Breast epithelium (tissue), 4 donors: ENCODE measurements around the gene GANAB. TPM values are rescaled to one million over a fixed set of nuclear protein-coding genes. Genes with fewer than 3 reads are reported as not detected.

Experiments used
- DNase-seq, 2 donors: peaks; one replicate each; pipeline ENCODE4 v3.0.0-alpha.2; 2019; ENCODE audit warnings: low spot score in 2 of 2
- H3K27ac ChIP-seq, 2 donors: fragments of 200-600 bp; sonication (generic) in 1 of 2; one replicate each; pipeline ENCODE4 v1.5.1; 2016 to 2019; ENCODE audit warnings: mild to moderate bottlenecking in 1 of 2
- H3K27me3 ChIP-seq, 2 donors: fragments of 200-600 bp; sonication (generic) in 1 of 2; one replicate each; pipeline versions ENCODE4 v1.5.1 to v1.6.0; 2017 to 2019; ENCODE audit warnings: control low read depth in 1 of 2, mild to moderate bottlenecking in 1 of 2
- H3K36me3 ChIP-seq: fragments of 200-600 bp; one replicate; pipeline ENCODE4 v1.5.1; 2019
- H3K4me1 ChIP-seq, 2 donors: fragments of 200-600 bp; sonication (generic); one replicate each; pipeline ENCODE4 v1.5.1; 2016 to 2019; ENCODE audit warnings: control low read depth in 1 of 2
- H3K4me3 ChIP-seq, 3 donors: fragments of 200-600 bp; sonication (generic); 1 replicate in 2 of 3; 2 replicates in 1 of 3; pipeline ENCODE4 v1.5.1; 2016 to 2019; ENCODE audit warnings: mild to moderate bottlenecking in 3 of 3, moderate library complexity in 2 of 3
- H3K9me3 ChIP-seq, 2 donors: fragments of 200-600 bp; sonication (generic) in 1 of 2; one replicate each; pipeline ENCODE4 v1.5.1; 2016 to 2019; ENCODE audit warnings: control low read depth in 1 of 2
- CTCF ChIP-seq, 3 donors: fragments of 450-650 bp; IDR thresholded peaks; one replicate each; pipeline ENCODE4 v1.5.1; 2016 to 2017; ENCODE audit warnings: antibody characterized with exemption in 3 of 3, mild to moderate bottlenecking in 3 of 3, moderate library complexity in 3 of 3
- POLR2A ChIP-seq: fragments of 450-650 bp; IDR thresholded peaks from one replicate; pipeline ENCODE4 v1.6.1; 2016; ENCODE audit warnings: antibody characterized with exemption, mild to moderate bottlenecking, moderate library complexity
- POLR2AphosphoS5 ChIP-seq, 3 donors: sonication (generic); formaldehyde crosslinking; IDR thresholded peaks; one replicate each; pipeline ENCODE4 v1.6.1; 2017; ENCODE audit warnings: antibody characterized with exemption in 3 of 3
- intact Hi-C: fragments of 100-400 bp; cut with DNase I; formaldehyde crosslinking; loops from one replicate; pipeline ENCODE4 v1.15.1; 2023; ENCODE audit warnings: low total_unique reads
- total RNA-seq, 3 donors: library from RNA; depleted of rRNA; stranded (reverse); fragments of >200 nt; gene quantifications; one replicate each; pipeline ENCODE4 v1.1.0, GENCODE V29; 2016

The GANAB gene
- total RNA-seq, 3 donors from 2014 or later: 114 to 116 (median 116) TPM

GRCh38 chr11:62687508-62688396 lies 41.3 kb upstream of the GANAB start:
- Histone ChIP-seq H3K4me3 (peak overlapping the region; percentile 35 to 56 (median 38)), H3K27ac (peak overlapping the region; percentile 40 to 82), H3K36me3 (no peaks in the 10 kb centered on the region), H3K4me1 (no peaks in the 10 kb centered on the region), H3K9me3 (no peaks in the 10 kb centered on the region), H3K27me3 (no peaks in the 10 kb centered on the region)
- intact Hi-C loops: no loop called here
- no peak for DNase-seq
- TF ChIP-seq POLR2A: no peak
- no peak for TF ChIP-seq CTCF (IDR thresholded peaks at IDR 0.05)
- TF ChIP-seq POLR2AphosphoS5 (IDR thresholded peaks at IDR 0.05): no peak

DNA sequence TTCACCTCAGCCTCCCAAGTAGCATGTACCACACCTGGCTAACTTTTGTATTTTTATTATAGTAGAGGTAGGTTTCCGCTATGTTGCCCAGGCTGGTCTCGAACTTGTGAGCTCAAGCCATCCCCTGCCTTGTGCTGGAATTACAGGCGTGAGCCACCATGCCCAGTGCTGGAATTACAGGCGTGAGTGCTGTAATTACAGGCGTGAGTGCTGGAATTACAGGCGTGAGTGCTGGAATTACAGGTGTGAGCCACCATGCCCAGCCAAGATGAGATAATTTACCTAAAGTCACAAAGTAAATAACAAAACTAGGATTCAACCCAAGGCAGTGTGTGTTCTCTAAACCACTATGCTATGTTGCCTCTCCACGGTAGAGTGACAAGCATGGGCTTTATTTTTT lies 36.1 kb upstream of the GANAB start:
- Histone ChIP-seq H3K27me3 (no peaks in the 10 kb centered on the region), H3K4me1 (peaks cover 3 to 8% of the 10 kb centered on the region in 2 donors), H3K4me3 (no peak overlapping the region), H3K9me3 (no peaks in the 10 kb centered on the region), H3K27ac (no peak overlapping the region), H3K36me3 (no peaks in the 10 kb centered on the region)
- intact Hi-C loops: no loop called here
- no peak for DNase-seq
- TF ChIP-seq POLR2A (no peak), CTCF (IDR thresholded peaks at IDR 0.05) (no peak), POLR2AphosphoS5 (IDR thresholded peaks at IDR 0.05) (no peak)

DNA sequence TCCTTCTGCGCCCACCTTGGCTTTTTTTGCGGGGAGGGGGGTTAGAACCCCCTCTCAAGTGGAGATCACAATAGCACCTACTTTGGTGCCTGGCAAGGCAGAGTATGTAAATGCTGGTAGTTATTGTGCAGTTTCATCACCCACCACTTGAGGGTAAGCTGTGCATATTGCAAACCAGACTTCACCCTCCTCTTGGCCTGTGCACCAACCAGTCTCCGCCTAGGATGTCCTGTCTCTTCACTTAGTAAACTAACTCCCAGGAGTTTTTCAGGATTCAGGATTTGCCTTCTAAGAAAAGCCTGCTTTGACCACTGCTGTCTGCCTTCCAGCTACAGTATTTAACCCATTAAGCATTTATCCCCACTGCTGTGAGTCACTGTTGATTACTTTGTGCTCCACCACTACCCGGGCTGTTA lies 34.4 kb upstream of the GANAB start:
- TF ChIP-seq POLR2A: no peak
- peak; percentile 38 to 63 (median 57) for TF ChIP-seq CTCF (IDR thresholded peaks at IDR 0.05)
- TF ChIP-seq POLR2AphosphoS5 (IDR thresholded peaks at IDR 0.05): no peak
- H3K36me3 ChIP-seq: no peaks in the 10 kb centered on the region
- intact Hi-C loops: no loop called here
- peak overlapping the region; percentile 25 to 62 for H3K27ac ChIP-seq
- H3K4me3 ChIP-seq: no peak overlapping the region
- no peak for DNase-seq
- H3K27me3 ChIP-seq: no peaks in the 10 kb centered on the region
- peaks cover 3 to 8% of the 10 kb centered on the region in 2 donors for H3K4me1 ChIP-seq
- H3K9me3 ChIP-seq: no peaks in the 10 kb centered on the region

DNA sequence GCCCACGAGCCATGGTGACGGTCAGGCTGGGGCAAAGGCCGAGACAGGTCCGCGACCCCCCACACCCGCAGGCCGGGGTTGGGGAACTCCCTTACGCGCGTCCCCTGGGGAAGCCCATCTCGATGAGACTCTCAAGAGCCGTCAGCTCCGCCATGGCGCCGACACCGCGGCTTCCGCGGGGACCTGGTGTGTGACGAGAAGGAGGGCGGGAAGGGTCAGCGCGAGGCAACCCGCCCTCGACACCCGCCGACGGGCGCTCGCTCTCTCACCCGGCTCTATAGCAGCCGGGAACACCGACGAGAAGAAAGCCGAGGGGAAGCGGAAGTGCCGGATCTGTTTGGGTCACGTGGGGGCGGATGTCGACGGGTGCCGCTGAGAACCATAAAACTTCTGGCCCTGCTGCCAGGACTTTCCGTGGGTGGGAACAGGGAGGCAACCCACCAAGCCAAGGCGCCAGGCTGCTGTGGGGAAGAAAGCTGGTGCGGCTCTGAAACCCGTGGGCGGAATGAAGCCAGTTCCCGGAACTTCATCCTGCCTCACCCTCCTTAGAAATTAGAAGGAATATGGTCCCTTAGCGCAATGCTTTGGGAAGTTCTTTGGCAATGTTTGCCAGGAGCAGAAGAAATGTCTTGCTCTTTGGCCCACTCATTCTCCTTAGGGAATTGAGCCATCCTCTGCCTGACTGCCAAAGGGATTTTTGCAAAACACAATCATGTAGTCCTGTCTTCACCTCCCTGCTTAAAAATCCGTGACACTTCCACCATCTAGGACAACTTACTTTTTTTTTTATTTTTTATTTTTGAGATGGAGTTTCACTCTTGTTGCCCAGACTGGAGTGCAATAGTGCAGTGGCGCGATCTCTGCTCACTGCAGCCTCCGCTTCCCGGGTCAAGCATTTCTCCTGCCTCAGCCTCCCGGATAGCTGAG lies 32.6 kb upstream of the GANAB start, which contains the start of gene UBXN1:
TSS of gene UBXN1 (minus strand) at position 304 of the 927 bp plus-strand sequence. CDS start at position 154, 150 bp downstream.
- H3K4me1 ChIP-seq: peaks cover 3 to 8% of the 10 kb centered on the region in 2 donors
- intact Hi-C loops: loop anchor here (5.0 kb wide), 1 partner anchor 862 kb away; the partner anchor contains the start of gene FADS1
- peak; percentile 86 for DNase-seq
- H3K36me3 ChIP-seq: no peaks in the 10 kb centered on the region
- no peaks in the 10 kb centered on the region for H3K9me3 ChIP-seq
- peak within 1 kb of the TSS; percentile 85 to 98 (median 98) for H3K4me3 ChIP-seq
- no peaks in the 10 kb centered on the region for H3K27me3 ChIP-seq
- H3K27ac ChIP-seq: peak within 1 kb of the TSS; percentile 92 to 93
- TF ChIP-seq POLR2A: peak; percentile 48
- TF ChIP-seq CTCF (IDR thresholded peaks at IDR 0.05): no peak
- TF ChIP-seq POLR2AphosphoS5 (IDR thresholded peaks at IDR 0.05): peak; percentile 93 to 96 (median 95)
